ENCODE results near the gene CEACAM3.

DNA sequence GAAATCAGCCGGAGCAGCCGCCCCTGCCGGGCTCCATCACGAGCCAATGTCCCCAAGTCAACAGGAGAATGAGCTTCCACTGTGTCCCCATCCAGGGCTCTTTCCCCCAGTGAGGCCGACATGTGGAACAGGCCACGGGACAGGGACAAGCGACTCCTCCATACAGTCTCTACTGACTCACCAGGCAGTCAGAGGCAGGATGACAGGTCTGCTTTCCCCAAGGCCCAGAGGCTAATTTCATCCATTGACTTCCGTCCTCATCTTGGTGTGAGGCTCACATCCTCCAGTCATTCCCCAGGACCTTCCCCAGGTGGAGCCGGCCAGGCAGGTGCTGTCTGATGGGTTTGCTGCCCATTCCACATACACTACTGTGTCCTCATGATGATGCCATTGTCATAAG lies 37.5 kb upstream of the CEACAM3 start:
- TF ChIP-seq, protein P1, sequence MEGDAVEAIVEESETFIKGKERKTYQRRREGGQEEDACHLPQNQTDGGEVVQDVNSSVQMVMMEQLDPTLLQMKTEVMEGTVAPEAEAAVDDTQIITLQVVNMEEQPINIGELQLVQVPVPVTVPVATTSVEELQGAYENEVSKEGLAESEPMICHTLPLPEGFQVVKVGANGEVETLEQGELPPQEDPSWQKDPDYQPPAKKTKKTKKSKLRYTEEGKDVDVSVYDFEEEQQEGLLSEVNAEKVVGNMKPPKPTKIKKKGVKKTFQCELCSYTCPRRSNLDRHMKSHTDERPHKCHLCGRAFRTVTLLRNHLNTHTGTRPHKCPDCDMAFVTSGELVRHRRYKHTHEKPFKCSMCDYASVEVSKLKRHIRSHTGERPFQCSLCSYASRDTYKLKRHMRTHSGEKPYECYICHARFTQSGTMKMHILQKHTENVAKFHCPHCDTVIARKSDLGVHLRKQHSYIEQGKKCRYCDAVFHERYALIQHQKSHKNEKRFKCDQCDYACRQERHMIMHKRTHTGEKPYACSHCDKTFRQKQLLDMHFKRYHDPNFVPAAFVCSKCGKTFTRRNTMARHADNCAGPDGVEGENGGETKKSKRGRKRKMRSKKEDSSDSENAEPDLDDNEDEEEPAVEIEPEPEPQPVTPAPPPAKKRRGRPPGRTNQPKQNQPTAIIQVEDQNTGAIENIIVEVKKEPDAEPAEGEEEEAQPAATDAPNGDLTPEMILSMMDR (IDR thresholded peaks at IDR 0.05; ENCODE audit: low read depth, low read length, missing input control): no peak
- TF ChIP-seq GABPA (IDR thresholded peaks at IDR 0.05 in 1 of 2, conservative IDR thresholded peaks at IDR 0.05 in 1 of 2) (no peak), HNF4G (IDR thresholded peaks at IDR 0.05) (no peak), MAX (IDR thresholded peaks at IDR 0.05) (no peak), JUND (IDR thresholded peaks at IDR 0.05) (no peak)

Data from liver (tissue), 3 donors.